HepG2 (cell line): ENCODE results near the gene DLG2. TPM values are rescaled to one million over a fixed set of nuclear protein-coding genes. Genes with fewer than 3 reads are reported as not detected.

Experiments
- ATAC-seq: fragments of 200-7000 bp; cut with Tn5 transposase; 3 replicates; pipeline ENCODE4 v1.9.1; 2020; ENCODE audit warnings: mild to moderate bottlenecking, moderate library complexity
- BruUV-seq: library from RNA; stranded (reverse); fragments of 400-500 nt; replicated peaks from 2 replicates; lab custom pipeline; 2021; lab: Mats Ljungman, UMichigan
- CTCF ChIA-PET: fragments of 300-600 bp; formaldehyde crosslinking; extraction: SDS; loops from one replicate; lab custom pipeline; 2021; ENCODE audit warnings: low total read pairs, inconsistent platforms, low intra/inter-chr PET ratio; lab: Yijun Ruan, JAX
- POLR2A ChIA-PET: fragments of 350-600 bp; sonication (Branson Sonifier 250); formaldehyde crosslinking; loops from one replicate; lab custom pipeline; 2020; ENCODE audit warnings: antibody characterized with exemption, inconsistent platforms; lab: Yijun Ruan, JAX
- DNase-seq: peaks from one replicate; pipeline ENCODE4 v3.0.0-alpha.2; 2015; ENCODE audit warnings: low spot score
- FAIRE-seq: peaks from 3 replicates; lab custom pipeline; 2011; peaks lifted over from hg19 to GRCh38; lab: Jason Lieb, UNC
- H2AFZ ChIP-seq: one replicate; pipeline ENCODE4 v1.6.1; 2011; ENCODE audit warnings: low read length, inconsistent platforms
- H3K27ac ChIP-seq: fragments of 300-600 bp; 3 replicates; pipeline ENCODE4 v1.8.0; 2011; ENCODE audit warnings: mixed run types, mild to moderate bottlenecking, mixed read lengths, low read length, inconsistent platforms; ENCODE audit not compliant: insufficient read depth; ENCODE audit errors: extremely low read length
- H3K27me3 ChIP-seq, 2 experiments: fragments of 200-600 bp in 1 of 2; 2 replicates in 1 of 2; 3 replicates in 1 of 2; pipeline versions ENCODE4 v1.6.0 to v1.8.0; 2011; ENCODE audit warnings: low read length in 2 of 2, mild to moderate bottlenecking in 2 of 2, moderate library complexity in 2 of 2, inconsistent platforms in 1 of 2; ENCODE audit not compliant: insufficient read depth in 2 of 2, control insufficient read depth in 1 of 2
- H3K36me3 ChIP-seq, 2 experiments: fragments of 200-600 bp in 1 of 2; replicated peaks in 1 of 2; 2 replicates in 1 of 2; 3 replicates in 1 of 2; pipeline versions ENCODE4 v1.5.1 to v1.8.0; 2011; ENCODE audit warnings: low read length in 2 of 2, inconsistent platforms in 1 of 2; ENCODE audit not compliant: insufficient read depth in 2 of 2, control insufficient read depth in 1 of 2
- H3K4me1 ChIP-seq: 2 replicates; pipeline ENCODE4 v1.5.1; 2012; ENCODE audit warnings: low read length, inconsistent platforms; ENCODE audit not compliant: insufficient read depth
- H3K4me2 ChIP-seq: 2 replicates; pipeline ENCODE4 v1.6.0; 2011; ENCODE audit warnings: low read depth, low read length, inconsistent platforms
- H3K4me3 ChIP-seq, 3 experiments: fragments of 200-600 bp in 1 of 3; sonication (generic), shearing (Covaris generic) in 1 of 3; replicated peaks in 1 of 3; 2 replicates each; pipeline ENCODE4 v1.5.1; 2011 to 2016; ENCODE audit warnings: low read length in 3 of 3, inconsistent platforms in 2 of 3, low read depth in 2 of 3, mild to moderate bottlenecking in 2 of 3, control low read depth in 1 of 3, mixed read lengths in 1 of 3; ENCODE audit not compliant: insufficient read depth in 1 of 3
- H3K79me2 ChIP-seq: one replicate; pipeline ENCODE4 v1.6.1; 2011; ENCODE audit warnings: low read length, inconsistent platforms; ENCODE audit not compliant: insufficient read depth
- H3K9ac ChIP-seq: 2 replicates; pipeline ENCODE4 v1.6.0; 2011; ENCODE audit warnings: mild to moderate bottlenecking, low read depth, low read length, inconsistent platforms; ENCODE audit not compliant: insufficient read depth
- H3K9me3 ChIP-seq: 2 replicates; pipeline ENCODE4 v1.5.1; 2012; ENCODE audit warnings: mild to moderate bottlenecking, low read length
- H4K20me1 ChIP-seq: 2 replicates; pipeline ENCODE4 v1.6.0; 2011; ENCODE audit warnings: inconsistent platforms, mild to moderate bottlenecking, low read length, moderate library complexity; ENCODE audit not compliant: insufficient read depth
- IRF2 ChIP-seq: IDR thresholded peaks from 2 replicates; pipeline ENCODE4 v1.6.1; 2018; ENCODE audit warnings: missing genetic modification reagents, missing compliant biosample characterization
- KLF11 ChIP-seq: IDR thresholded peaks from 2 replicates; pipeline ENCODE4 v1.6.1; 2016; ENCODE audit warnings: missing compliant biosample characterization
- PAWR ChIP-seq: sonication (generic); formaldehyde crosslinking; IDR thresholded peaks from 2 replicates; pipeline ENCODE4 v1.4.0; 2020; ENCODE audit warnings: missing genetic modification reagents, mild to moderate bottlenecking, borderline replicate concordance
- PAX8 ChIP-seq: sonication (generic); formaldehyde crosslinking; IDR thresholded peaks from 2 replicates; pipeline ENCODE4 v1.8.0; 2022; ENCODE audit warnings: mild to moderate bottlenecking, missing genetic modification reagents, borderline replicate concordance
- RARA ChIP-seq: IDR thresholded peaks from 2 replicates; pipeline ENCODE4 v1.6.1; 2016; ENCODE audit warnings: missing genetic modification reagents, missing compliant biosample characterization
- RFX1 ChIP-seq: fragments of 450-650 bp; IDR thresholded peaks from 2 replicates; pipeline ENCODE4 v1.6.1; 2017
- SAFB2 ChIP-seq: sonication (generic); formaldehyde crosslinking; IDR thresholded peaks from 2 replicates; pipeline ENCODE4 v1.5.1; 2020; ENCODE audit warnings: missing genetic modification reagents, low read depth, mild to moderate bottlenecking, borderline replicate concordance
- SSRP1 ChIP-seq: IDR thresholded peaks from 2 replicates; pipeline ENCODE4 v1.6.1; 2016; ENCODE audit warnings: control low read depth
- TARDBP ChIP-seq: sonication (generic); formaldehyde crosslinking; IDR thresholded peaks from 2 replicates; pipeline ENCODE4 v1.8.0; 2022; ENCODE audit warnings: mild to moderate bottlenecking, missing genetic modification reagents
- TBX2 ChIP-seq: sonication (generic); formaldehyde crosslinking; IDR thresholded peaks from 2 replicates; pipeline ENCODE4 v1.5.0; 2020; ENCODE audit warnings: missing genetic modification reagents, mild to moderate bottlenecking, borderline replicate concordance
- YY1 ChIP-seq: IDR thresholded peaks from 2 replicates; pipeline ENCODE4 v1.6.1; 2011; ENCODE audit warnings: low read length, low read depth, moderate library complexity, mild to moderate bottlenecking; ENCODE audit not compliant: insufficient read depth, insufficient replicate concordance
- ZKSCAN5 ChIP-seq: sonication (generic); formaldehyde crosslinking; IDR thresholded peaks from 2 replicates; pipeline ENCODE4 v1.5.1; 2020; ENCODE audit warnings: mild to moderate bottlenecking, missing genetic modification reagents
- ZNF205 ChIP-seq: IDR thresholded peaks from 2 replicates; pipeline ENCODE4 v1.6.1; 2018; ENCODE audit warnings: missing biosample characterization, missing genetic modification reagents
- ZNF235 ChIP-seq: sonication (generic); formaldehyde crosslinking; IDR thresholded peaks from 2 replicates; pipeline ENCODE4 v1.8.1; 2023; ENCODE audit warnings: mild to moderate bottlenecking, missing genetic modification reagents, borderline replicate concordance
- ZNF414 ChIP-seq: sonication (generic); formaldehyde crosslinking; IDR thresholded peaks from 2 replicates; pipeline ENCODE4 v1.5.0; 2020; ENCODE audit warnings: missing genetic modification reagents
- ZNF468 ChIP-seq: sonication (generic); formaldehyde crosslinking; IDR thresholded peaks from 2 replicates; pipeline ENCODE4 v1.8.0; 2022; ENCODE audit warnings: mild to moderate bottlenecking, moderate library complexity, missing genetic modification reagents
- ZNF510 ChIP-seq: sonication (generic); formaldehyde crosslinking; IDR thresholded peaks from 2 replicates; pipeline ENCODE4 v1.4.0; 2020; ENCODE audit warnings: low read depth, mild to moderate bottlenecking, missing genetic modification reagents
- ZNF672 ChIP-seq: sonication (generic); formaldehyde crosslinking; IDR thresholded peaks from 2 replicates; pipeline ENCODE4 v1.8.1; 2022; ENCODE audit warnings: missing genetic modification reagents
- in situ Hi-C: cut with HindIII; loops from 2 replicates; pipeline ENCODE4 v1.10.0; 2017; ENCODE audit warnings: low pct_unique_long_range_greater_than_20kb; ENCODE audit not compliant: extremely low pct_ligation_motif_present
- intact Hi-C: fragments of 100-400 bp; cut with micrococcal nuclease; formaldehyde crosslinking; loops from one replicate; pipeline ENCODE4 v1.10.0; 2022; ENCODE audit not compliant: unreplicated experiment
- polyA plus RNA-seq, 8 experiments: library from polyadenylated mRNA; depleted of rRNA in 3 of 8; stranded (reverse) in 7 of 8; unstranded in 1 of 8; fragments of >200 nt; fragmentation: Illumina TruSeq in 4 of 8; extraction: Trizol in 4 of 8; gene quantifications; 2 replicates each; pipeline versions ENCODE4 v1.2.1 to v1.2.3, GENCODE V29; 2011 to 2016; ENCODE audit warnings: low read depth in 4 of 8, missing spikeins in 1 of 8, mixed read lengths in 1 of 8; ENCODE audit not compliant: insufficient read depth in 1 of 8
- total RNA-seq, 5 experiments: library from RNA; depleted of rRNA; stranded (reverse); fragments of >200 nt; fragmentation: Illumina TruSeq; extraction: Trizol; gene quantifications; 2 replicates each; pipeline ENCODE4 v1.2.3, GENCODE V29; 2016; ENCODE audit warnings: low read depth in 1 of 5
- TF ChIP-seq, protein P1 (sequence below): sonication (generic); formaldehyde crosslinking; IDR thresholded peaks from 2 replicates; pipeline ENCODE4 v1.4.0; 2020; ENCODE audit warnings: mild to moderate bottlenecking, missing genetic modification reagents, borderline replicate concordance
- TF ChIP-seq, protein P2 (sequence below): sonication (generic); formaldehyde crosslinking; IDR thresholded peaks from 2 replicates; pipeline ENCODE4 v1.5.1; 2020; ENCODE audit warnings: mild to moderate bottlenecking, moderate library complexity, missing genetic modification reagents

DLG2 gene
- total and polyA plus RNA-seq, 2 of the 13 experiments (the other 11 are each of a cell fraction or from before 2014, with no cell fraction given): 0.46 to 1.0 TPM

GRCh38 chr11:83557653-83558052, 2069.5 kb downstream of the DLG2 start (continued):
- TF ChIP-seq, protein P1, sequence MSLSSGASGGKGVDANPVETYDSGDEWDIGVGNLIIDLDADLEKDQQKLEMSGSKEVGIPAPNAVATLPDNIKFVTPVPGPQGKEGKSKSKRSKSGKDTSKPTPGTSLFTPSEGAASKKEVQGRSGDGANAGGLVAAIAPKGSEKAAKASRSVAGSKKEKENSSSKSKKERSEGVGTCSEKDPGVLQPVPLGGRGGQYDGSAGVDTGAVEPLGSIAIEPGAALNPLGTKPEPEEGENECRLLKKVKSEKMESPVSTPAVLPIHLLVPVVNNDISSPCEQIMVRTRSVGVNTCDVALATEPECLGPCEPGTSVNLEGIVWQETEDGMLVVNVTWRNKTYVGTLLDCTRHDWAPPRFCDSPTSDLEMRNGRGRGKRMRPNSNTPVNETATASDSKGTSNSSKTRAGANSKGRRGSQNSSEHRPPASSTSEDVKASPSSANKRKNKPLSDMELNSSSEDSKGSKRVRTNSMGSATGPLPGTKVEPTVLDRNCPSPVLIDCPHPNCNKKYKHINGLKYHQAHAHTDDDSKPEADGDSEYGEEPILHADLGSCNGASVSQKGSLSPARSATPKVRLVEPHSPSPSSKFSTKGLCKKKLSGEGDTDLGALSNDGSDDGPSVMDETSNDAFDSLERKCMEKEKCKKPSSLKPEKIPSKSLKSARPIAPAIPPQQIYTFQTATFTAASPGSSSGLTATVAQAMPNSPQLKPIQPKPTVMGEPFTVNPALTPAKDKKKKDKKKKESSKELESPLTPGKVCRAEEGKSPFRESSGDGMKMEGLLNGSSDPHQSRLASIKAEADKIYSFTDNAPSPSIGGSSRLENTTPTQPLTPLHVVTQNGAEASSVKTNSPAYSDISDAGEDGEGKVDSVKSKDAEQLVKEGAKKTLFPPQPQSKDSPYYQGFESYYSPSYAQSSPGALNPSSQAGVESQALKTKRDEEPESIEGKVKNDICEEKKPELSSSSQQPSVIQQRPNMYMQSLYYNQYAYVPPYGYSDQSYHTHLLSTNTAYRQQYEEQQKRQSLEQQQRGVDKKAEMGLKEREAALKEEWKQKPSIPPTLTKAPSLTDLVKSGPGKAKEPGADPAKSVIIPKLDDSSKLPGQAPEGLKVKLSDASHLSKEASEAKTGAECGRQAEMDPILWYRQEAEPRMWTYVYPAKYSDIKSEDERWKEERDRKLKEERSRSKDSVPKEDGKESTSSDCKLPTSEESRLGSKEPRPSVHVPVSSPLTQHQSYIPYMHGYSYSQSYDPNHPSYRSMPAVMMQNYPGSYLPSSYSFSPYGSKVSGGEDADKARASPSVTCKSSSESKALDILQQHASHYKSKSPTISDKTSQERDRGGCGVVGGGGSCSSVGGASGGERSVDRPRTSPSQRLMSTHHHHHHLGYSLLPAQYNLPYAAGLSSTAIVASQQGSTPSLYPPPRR (CRISPR knock-in tag): no peak
- TF ChIP-seq KLF11 (CRISPR knock-in tag): no peak
- TF ChIP-seq ZNF468 (CRISPR knock-in tag): no peak
- no peak for TF ChIP-seq ZNF414 (CRISPR knock-in tag)
- TF ChIP-seq ZNF672 (CRISPR knock-in tag): no peak
- TF ChIP-seq IRF2 (CRISPR knock-in tag): no peak

GRCh38 chr11:83554876-83555275, 2072.3 kb downstream of the DLG2 start:
- ATAC-seq (no peak), FAIRE-seq (no peak), DNase-seq (no peak)
- Histone ChIP-seq H3K27ac (no peak overlapping the region), H4K20me1 (no peaks in the 10 kb centered on the region), H3K4me1 (no peaks in the 10 kb centered on the region), H2AFZ (no peak overlapping the region), H3K9ac (no peak overlapping the region), H3K4me2 (no peak overlapping the region), H3K27me3 (no peaks in the 10 kb centered on the region), H3K9me3 (no peaks in the 10 kb centered on the region), H3K36me3 (no peaks in the 10 kb centered on the region), H3K4me3 (no peak overlapping the region), H3K79me2 (no peaks in the 10 kb centered on the region)
- TF ChIP-seq TBX2 (CRISPR knock-in tag) (no peak), ZNF235 (CRISPR knock-in tag) (no peak), SAFB2 (CRISPR knock-in tag) (no peak), PAX8 (no peak), ZKSCAN5 (CRISPR knock-in tag) (no peak), TARDBP (CRISPR knock-in tag) (no peak), PAWR (no peak), SSRP1 (CRISPR knock-in tag) (no peak), ZNF510 (CRISPR knock-in tag) (no peak), RARA (CRISPR knock-in tag) (no peak), ZNF205 (CRISPR knock-in tag) (no peak), RFX1 (no peak), YY1 (no peak)
- TF ChIP-seq, protein P2, sequence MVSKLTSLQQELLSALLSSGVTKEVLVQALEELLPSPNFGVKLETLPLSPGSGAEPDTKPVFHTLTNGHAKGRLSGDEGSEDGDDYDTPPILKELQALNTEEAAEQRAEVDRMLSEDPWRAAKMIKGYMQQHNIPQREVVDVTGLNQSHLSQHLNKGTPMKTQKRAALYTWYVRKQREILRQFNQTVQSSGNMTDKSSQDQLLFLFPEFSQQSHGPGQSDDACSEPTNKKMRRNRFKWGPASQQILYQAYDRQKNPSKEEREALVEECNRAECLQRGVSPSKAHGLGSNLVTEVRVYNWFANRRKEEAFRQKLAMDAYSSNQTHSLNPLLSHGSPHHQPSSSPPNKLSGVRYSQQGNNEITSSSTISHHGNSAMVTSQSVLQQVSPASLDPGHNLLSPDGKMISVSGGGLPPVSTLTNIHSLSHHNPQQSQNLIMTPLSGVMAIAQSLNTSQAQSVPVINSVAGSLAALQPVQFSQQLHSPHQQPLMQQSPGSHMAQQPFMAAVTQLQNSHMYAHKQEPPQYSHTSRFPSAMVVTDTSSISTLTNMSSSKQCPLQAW (CRISPR knock-in tag): no peak
- POLR2A ChIA-PET: no interaction called here
- CTCF ChIA-PET: no interaction called here
- intact Hi-C loops: no loop called here
- in situ Hi-C loops: no loop called here
- no TSS peak for BruUV-seq
